Stimulated activated naive CD8-positive, alpha-beta T cell treated with anti-CD3 and anti-CD28 coated beads, Interleukin-15, Interleukin-2, amounts not matched to agents 100 ng/mL and 50 ng/mL, for 24 hours (primary cell): ENCODE results near the gene NT5M.
"Not testable (repeated sequence)": the region's sequence is repeated elsewhere in the genome, so short reads cannot be mapped to it uniquely, and the experiment has no call there.

Experiments
- H3K27ac Mint-ChIP-seq: one replicate; pipeline ENCODE4 v1.8.0; 2021; ENCODE audit warnings: mild to moderate bottlenecking, mixed read lengths
- H3K27me3 Mint-ChIP-seq: one replicate; pipeline ENCODE4 v1.8.0; 2021; ENCODE audit warnings: mixed read lengths
- H3K36me3 Mint-ChIP-seq: one replicate; pipeline ENCODE4 v1.8.0; 2021; ENCODE audit warnings: low read depth, mixed read lengths
- H3K4me1 Mint-ChIP-seq: one replicate; pipeline ENCODE4 v1.8.0; 2021; ENCODE audit warnings: low read depth, mixed read lengths
- H3K4me3 Mint-ChIP-seq: one replicate; pipeline ENCODE4 v1.8.0; 2021; ENCODE audit warnings: mild to moderate bottlenecking, mixed read lengths
- H3K9me3 Mint-ChIP-seq: one replicate; pipeline ENCODE4 v1.8.0; 2021; ENCODE audit warnings: mixed read lengths

The NT5M gene

GRCh38 chr17:17303010-17303846 is at the start of gene NT5M:
Gene NT5M, plus strand, starts transcription at chr17:17303373. Its CDS starts 178 bp downstream, at chr17:17303551.
- H3K36me3 Mint-ChIP-seq = no peaks in the 10 kb centered on the region
- peak within 1 kb of the TSS; percentile 89 for H3K4me3 Mint-ChIP-seq
- peaks cover 38% of the 10 kb centered on the region for H3K4me1 Mint-ChIP-seq

GRCh38 chr17:17253406-17253805 is 49.8 kb upstream of the NT5M start:
- Mint-ChIP-seq H3K4me1 (no peaks in the 10 kb centered on the region), H3K4me3 (no peak overlapping the region), H3K27me3 (no peaks in the 10 kb centered on the region), H3K27ac (no peak overlapping the region), H3K9me3 (no peaks in the 10 kb centered on the region), H3K36me3 (peaks cover 59% of the 10 kb centered on the region)

More at GRCh38 chr17:17303010-17303846, at the start of gene NT5M:
- Mint-ChIP-seq H3K9me3 (no peaks in the 10 kb centered on the region), H3K27me3 (no peaks in the 10 kb centered on the region), H3K27ac (peak within 1 kb of the TSS; percentile 83)

- Mint-ChIP-seq H3K27me3 (no peaks in the 10 kb centered on the region), H3K4me3 (no peak overlapping the region), H3K36me3 (peaks cover 60% of the 10 kb centered on the region), H3K9me3 (no peaks in the 10 kb centered on the region), H3K27ac (no peak overlapping the region), H3K4me1 (no peaks in the 10 kb centered on the region)
These were observed 49.1 kb upstream of the NT5M start for GRCh38 chr17:17254036-17254435.

- not testable (repeated sequence) for H3K4me1 Mint-ChIP-seq, H3K9me3 Mint-ChIP-seq, H3K27ac Mint-ChIP-seq, H3K4me3 Mint-ChIP-seq, H3K27me3 Mint-ChIP-seq
- H3K36me3 Mint-ChIP-seq = peaks cover 65% of the 10 kb centered on the region
These were observed 47.5 kb upstream of the NT5M start for GRCh38 chr17:17255689-17256088.

GRCh38 chr17:17256316-17256715 is 46.9 kb upstream of the NT5M start:
- no peaks in the 10 kb centered on the region for H3K4me1 Mint-ChIP-seq
- H3K36me3 Mint-ChIP-seq = peaks cover 69% of the 10 kb centered on the region
- H3K4me3 Mint-ChIP-seq = no peak overlapping the region
- no peaks in the 10 kb centered on the region for H3K9me3 Mint-ChIP-seq
- no peak overlapping the region for H3K27ac Mint-ChIP-seq
- H3K27me3 Mint-ChIP-seq = no peaks in the 10 kb centered on the region

GRCh38 chr17:17258011-17258410 is 45.2 kb upstream of the NT5M start:
- no peaks in the 10 kb centered on the region for H3K4me1 Mint-ChIP-seq
- no peak overlapping the region for H3K27ac Mint-ChIP-seq
- H3K4me3 Mint-ChIP-seq = no peak overlapping the region
- no peaks in the 10 kb centered on the region for H3K9me3 Mint-ChIP-seq
- no peaks in the 10 kb centered on the region for H3K27me3 Mint-ChIP-seq
- peaks cover 69% of the 10 kb centered on the region for H3K36me3 Mint-ChIP-seq

GRCh38 chr17:17258998-17259397 is 44.2 kb upstream of the NT5M start:
- no peaks in the 10 kb centered on the region for H3K27me3 Mint-ChIP-seq
- H3K4me1 Mint-ChIP-seq = no peaks in the 10 kb centered on the region
- peak overlapping the region; percentile 9 for H3K27ac Mint-ChIP-seq
- no peak overlapping the region for H3K4me3 Mint-ChIP-seq
- peaks cover 68% of the 10 kb centered on the region for H3K36me3 Mint-ChIP-seq
- no peaks in the 10 kb centered on the region for H3K9me3 Mint-ChIP-seq

- no peak overlapping the region for H3K4me3 Mint-ChIP-seq
- no peaks in the 10 kb centered on the region for H3K4me1 Mint-ChIP-seq
- H3K27ac Mint-ChIP-seq = no peak overlapping the region
- H3K27me3 Mint-ChIP-seq = no peaks in the 10 kb centered on the region
- no peaks in the 10 kb centered on the region for H3K9me3 Mint-ChIP-seq
- H3K36me3 Mint-ChIP-seq = peaks cover 54% of the 10 kb centered on the region
These were observed 38.7 kb upstream of the NT5M start for GRCh38 chr17:17264430-17264829.

GRCh38 chr17:17269926-17270773 is 33.0 kb upstream of the NT5M start:
- Mint-ChIP-seq H3K4me3 (no peak overlapping the region), H3K27ac (no peak overlapping the region), H3K27me3 (no peaks in the 10 kb centered on the region), H3K9me3 (no peaks in the 10 kb centered on the region), H3K36me3 (peaks cover 46% of the 10 kb centered on the region), H3K4me1 (peaks cover 3% of the 10 kb centered on the region)

GRCh38 chr17:17275971-17276370 is 27.2 kb upstream of the NT5M start:
- H3K9me3 Mint-ChIP-seq = no peaks in the 10 kb centered on the region
- H3K4me1 Mint-ChIP-seq = peaks cover 30% of the 10 kb centered on the region
- peaks cover 35% of the 10 kb centered on the region for H3K36me3 Mint-ChIP-seq
- H3K4me3 Mint-ChIP-seq = no peak overlapping the region
- H3K27ac Mint-ChIP-seq = no peak overlapping the region
- H3K27me3 Mint-ChIP-seq = no peaks in the 10 kb centered on the region

- H3K27ac Mint-ChIP-seq, H3K27me3 Mint-ChIP-seq, H3K4me3 Mint-ChIP-seq, H3K9me3 Mint-ChIP-seq: not testable (repeated sequence)
- Mint-ChIP-seq H3K36me3 (peaks cover 28% of the 10 kb centered on the region), H3K4me1 (peaks cover 38% of the 10 kb centered on the region)
These were observed 25.7 kb upstream of the NT5M start for GRCh38 chr17:17277431-17277830.

GRCh38 chr17:17279316-17279715 is 23.9 kb upstream of the NT5M start:
- Mint-ChIP-seq H3K4me3 (peak overlapping the region; percentile 94), H3K27ac (peak overlapping the region; percentile 72), H3K27me3 (no peaks in the 10 kb centered on the region), H3K4me1 (peaks cover 38% of the 10 kb centered on the region), H3K36me3 (peaks cover 18% of the 10 kb centered on the region), H3K9me3 (no peaks in the 10 kb centered on the region)

GRCh38 chr17:17280613-17281549 is 22.3 kb upstream of the NT5M start, which contains the start of gene COPS3:
Gene COPS3, minus strand, starts transcription at chr17:17281246. Its CDS starts 60 bp downstream, at chr17:17281186.
- no peaks in the 10 kb centered on the region for H3K27me3 Mint-ChIP-seq
- peaks cover 35% of the 10 kb centered on the region for H3K4me1 Mint-ChIP-seq
- no peaks in the 10 kb centered on the region for H3K9me3 Mint-ChIP-seq
- peaks cover 13% of the 10 kb centered on the region for H3K36me3 Mint-ChIP-seq
- peak within 1 kb of the TSS; percentile 94 for H3K4me3 Mint-ChIP-seq
- H3K27ac Mint-ChIP-seq = peak within 1 kb of the TSS; percentile 90

GRCh38 chr17:17285951-17286350 is 17.2 kb upstream of the NT5M start:
- Mint-ChIP-seq H3K27me3 (no peaks in the 10 kb centered on the region), H3K36me3 (no peaks in the 10 kb centered on the region), H3K4me3 (no peak overlapping the region), H3K27ac (peak overlapping the region; percentile 21), H3K4me1 (peaks cover 8% of the 10 kb centered on the region), H3K9me3 (no peaks in the 10 kb centered on the region)
